Gastroesophageal sphincter (tissue), 3 donors: ENCODE data around the gene PDXK.

Experiments used
- CTCF ChIP-seq, 4 experiments: fragments of 200-600 bp in 2 of 4; fragments of 450-650 bp in 2 of 4; sonication (generic) in 1 of 4; IDR thresholded peaks; one replicate each; pipeline ENCODE4 v1.5.1; 2017 to 2019; ENCODE audit warnings: antibody characterized with exemption in 4 of 4, mild to moderate bottlenecking in 2 of 4, moderate library complexity in 2 of 4
- POLR2A ChIP-seq, 2 donors: fragments of 450-650 bp; IDR thresholded peaks; one replicate each; pipeline ENCODE4 v1.6.1; 2017; ENCODE audit warnings: antibody characterized with exemption in 2 of 2, mild to moderate bottlenecking in 2 of 2, moderate library complexity in 1 of 2

- TF ChIP-seq CTCF (IDR thresholded peaks at IDR 0.05), result no peak
- no peak for TF ChIP-seq POLR2A (IDR thresholded peaks at IDR 0.05)
These were observed 37.3 kb upstream of the PDXK start for GRCh38 chr21:43681650-43682049.
